ENCODE measurements around the gene GRP. TPM values are rescaled to one million over a fixed set of nuclear protein-coding genes. Genes with fewer than 3 reads are reported as not detected.

GRP gene
- total RNA-seq, 1 donor from 2014 or later: not detected

DNA sequence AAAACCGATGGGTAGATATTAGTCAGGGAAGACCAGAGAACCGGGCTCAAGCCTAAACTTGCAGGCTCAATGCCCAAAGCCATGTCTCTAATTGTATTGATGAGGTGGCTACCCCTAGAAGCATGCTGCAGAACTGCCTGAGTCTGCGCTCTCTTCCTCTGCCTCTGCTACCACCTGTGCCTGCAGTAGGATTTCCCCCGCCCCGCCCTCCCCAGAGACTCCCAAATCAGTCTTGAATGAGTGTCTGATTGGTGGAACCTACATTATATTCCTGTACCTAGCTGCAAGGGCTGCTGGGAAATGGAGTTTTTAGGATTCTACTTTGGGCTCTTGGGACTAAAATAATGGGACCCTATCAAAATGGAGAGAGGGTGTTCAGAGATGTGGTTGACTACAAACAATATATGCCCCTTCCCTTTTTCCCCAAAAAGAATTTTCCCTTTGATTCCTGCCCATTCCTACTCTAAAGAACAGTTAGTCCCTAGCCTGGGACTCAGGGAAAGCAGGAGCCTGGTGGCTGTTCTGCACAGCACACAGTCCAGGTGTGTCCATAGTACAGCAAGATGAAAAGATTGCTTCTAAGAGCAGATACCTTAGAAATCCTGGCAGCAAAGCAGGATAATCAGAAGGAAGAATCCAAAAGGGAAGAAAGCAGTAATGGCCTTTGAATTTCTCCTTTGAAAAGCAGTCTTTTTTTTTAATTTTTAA, 12.5 kb downstream of the GRP start:
- Histone ChIP-seq H3K27me3 (ENCODE audit: low read depth) (no peaks in the 10 kb centered on the region), H3K4me3 (no peak overlapping the region), H3K36me3 (no peaks in the 10 kb centered on the region), H3K9me3 (replicated peaks) (no peaks in the 10 kb centered on the region), H3K27ac (replicated peaks) (no peak overlapping the region), H3K4me1 (peaks cover 5% of the 10 kb centered on the region)
- intact Hi-C loops (cut with micrococcal nuclease): no loop called here
- DNase-seq: no peak
- TF ChIP-seq CTCF (IDR thresholded peaks at IDR 0.05; ENCODE audit: borderline replicate concordance): no peak

GRCh38 chr18:59233017-59233410, 13.1 kb downstream of the GRP start:
- TF ChIP-seq CTCF (IDR thresholded peaks at IDR 0.05; ENCODE audit: borderline replicate concordance): no peak
- Histone ChIP-seq H3K9me3 (replicated peaks) (no peaks in the 10 kb centered on the region), H3K4me3 (no peak overlapping the region), H3K27ac (replicated peaks) (no peak overlapping the region), H3K27me3 (ENCODE audit: low read depth) (no peaks in the 10 kb centered on the region), H3K36me3 (no peaks in the 10 kb centered on the region), H3K4me1 (peaks cover 5% of the 10 kb centered on the region)
- no peak for DNase-seq
- intact Hi-C loops (cut with micrococcal nuclease): no loop called here

DNA sequence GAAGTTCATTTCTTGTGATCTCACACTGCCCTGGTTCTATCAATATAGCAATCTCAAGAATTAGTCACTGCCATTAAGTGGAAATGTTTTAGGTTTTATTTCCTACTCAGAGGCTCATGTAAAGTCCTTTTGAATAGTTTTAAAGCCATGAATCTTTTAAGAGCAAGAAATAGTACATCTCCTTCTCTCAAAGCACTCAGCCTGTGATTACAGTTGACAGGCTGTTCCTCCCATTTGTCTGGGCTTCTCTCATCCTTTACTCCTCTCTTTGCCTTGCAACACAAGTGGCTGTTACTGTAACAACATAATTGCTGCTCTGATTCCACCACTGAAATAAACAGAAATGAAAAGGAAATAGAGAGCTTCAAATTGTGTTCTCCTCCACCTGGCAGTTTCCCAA, 18.4 kb downstream of the GRP start:
- Histone ChIP-seq H3K36me3 (no peaks in the 10 kb centered on the region), H3K9me3 (replicated peaks) (peaks cover 6% of the 10 kb centered on the region), H3K4me3 (no peak overlapping the region), H3K27me3 (ENCODE audit: low read depth) (peaks cover 9% of the 10 kb centered on the region), H3K4me1 (no peaks in the 10 kb centered on the region), H3K27ac (replicated peaks) (no peak overlapping the region)
- no peak for TF ChIP-seq CTCF (IDR thresholded peaks at IDR 0.05; ENCODE audit: borderline replicate concordance)
- intact Hi-C loops (cut with micrococcal nuclease): no loop called here
- no peak for DNase-seq

DNA sequence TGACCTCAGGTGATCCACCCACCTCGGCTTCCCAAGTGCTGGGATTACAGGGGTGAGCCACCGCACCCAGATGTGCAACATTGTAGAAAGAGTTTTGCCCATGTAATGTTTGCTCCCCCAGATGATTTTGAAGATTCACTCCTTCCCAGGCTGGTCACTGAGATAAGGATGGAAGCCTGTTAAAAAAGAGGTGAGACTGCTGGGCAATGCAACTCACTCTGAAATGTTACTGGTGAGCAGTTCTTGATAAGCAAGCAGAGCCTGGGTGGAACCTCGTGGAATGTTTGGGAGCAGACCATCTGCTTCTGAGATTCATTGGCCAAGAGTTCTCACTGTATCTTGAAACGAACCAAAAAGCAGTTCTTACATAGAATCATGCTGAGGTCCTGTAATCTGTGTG, 19.7 kb downstream of the GRP start:
- H3K9me3 ChIP-seq (replicated peaks): peaks cover 6% of the 10 kb centered on the region
- no peaks in the 10 kb centered on the region for H3K36me3 ChIP-seq
- intact Hi-C loops (cut with micrococcal nuclease): no loop called here
- H3K4me3 ChIP-seq: no peak overlapping the region
- H3K4me1 ChIP-seq: no peaks in the 10 kb centered on the region
- no peak overlapping the region for H3K27ac ChIP-seq (replicated peaks)
- DNase-seq: no peak
- H3K27me3 ChIP-seq (ENCODE audit: low read depth): peaks cover 21% of the 10 kb centered on the region
- TF ChIP-seq CTCF (IDR thresholded peaks at IDR 0.05; ENCODE audit: borderline replicate concordance): no peak

GRCh38 chr18:59242906-59243305, 22.9 kb downstream of the GRP start:
- no peak for TF ChIP-seq CTCF (IDR thresholded peaks at IDR 0.05; ENCODE audit: borderline replicate concordance)
- no peak for DNase-seq
- Histone ChIP-seq H3K36me3 (no peaks in the 10 kb centered on the region), H3K27ac (replicated peaks) (no peak overlapping the region), H3K9me3 (replicated peaks) (peaks cover 6% of the 10 kb centered on the region), H3K4me3 (no peak overlapping the region), H3K27me3 (ENCODE audit: low read depth) (peaks cover 49% of the 10 kb centered on the region), H3K4me1 (no peaks in the 10 kb centered on the region)
- intact Hi-C loops (cut with micrococcal nuclease): no loop called here
